Measurements from ENCODE around the gene PET100. TPM values are rescaled to one million over a fixed set of nuclear protein-coding genes. Genes with fewer than 3 reads are reported as not detected.

The PET100 gene
- total and polyA plus RNA-seq, 2 experiments from 2014 or later = 8.6 to 636 TPM

DNA sequence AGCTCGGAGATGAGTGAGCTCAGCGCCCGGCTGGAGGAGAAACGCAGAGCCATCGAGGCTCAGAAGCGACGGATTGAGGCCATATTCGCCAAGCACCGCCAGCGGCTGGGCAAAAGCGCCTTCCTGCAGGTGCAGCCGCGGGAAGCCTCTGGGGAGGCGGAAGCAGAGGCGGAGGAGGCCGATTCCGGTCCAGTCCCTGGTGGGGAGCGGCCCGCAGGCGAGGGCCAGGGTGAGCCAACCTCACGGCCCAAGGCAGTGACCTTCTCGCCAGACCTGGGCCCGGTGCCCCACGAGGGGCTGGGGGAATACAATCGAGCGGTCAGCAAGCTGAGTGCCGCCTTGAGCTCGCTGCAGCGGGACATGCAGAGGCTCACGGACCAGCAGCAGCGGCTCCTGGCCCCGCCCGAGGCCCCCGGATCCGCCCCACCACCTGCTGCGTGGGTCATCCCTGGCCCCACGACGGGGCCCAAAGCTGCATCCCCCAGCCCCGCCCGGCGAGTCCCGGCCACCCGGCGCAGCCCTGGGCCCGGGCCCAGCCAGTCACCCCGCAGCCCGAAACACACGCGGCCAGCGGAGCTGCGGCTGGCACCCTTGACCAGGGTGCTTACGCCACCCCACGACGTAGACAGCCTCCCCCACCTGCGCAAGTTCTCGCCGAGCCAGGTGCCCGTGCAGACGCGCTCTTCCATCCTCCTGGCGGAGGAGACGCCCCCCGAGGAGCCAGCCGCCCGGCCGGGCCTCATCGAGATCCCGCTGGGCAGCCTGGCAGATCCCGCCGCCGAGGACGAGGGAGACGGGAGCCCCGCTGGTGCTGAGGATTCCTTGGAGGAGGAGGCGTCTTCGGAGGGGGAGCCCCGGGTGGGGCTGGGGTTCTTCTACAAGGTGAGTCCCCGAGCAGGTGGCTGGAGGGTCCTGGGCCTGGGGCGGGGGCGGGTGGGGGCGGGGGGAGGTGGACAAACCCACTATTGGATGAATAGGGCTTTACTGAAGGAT lies 17.0 kb upstream of the PET100 start (continued):
- TF ChIP-seq, protein P1, sequence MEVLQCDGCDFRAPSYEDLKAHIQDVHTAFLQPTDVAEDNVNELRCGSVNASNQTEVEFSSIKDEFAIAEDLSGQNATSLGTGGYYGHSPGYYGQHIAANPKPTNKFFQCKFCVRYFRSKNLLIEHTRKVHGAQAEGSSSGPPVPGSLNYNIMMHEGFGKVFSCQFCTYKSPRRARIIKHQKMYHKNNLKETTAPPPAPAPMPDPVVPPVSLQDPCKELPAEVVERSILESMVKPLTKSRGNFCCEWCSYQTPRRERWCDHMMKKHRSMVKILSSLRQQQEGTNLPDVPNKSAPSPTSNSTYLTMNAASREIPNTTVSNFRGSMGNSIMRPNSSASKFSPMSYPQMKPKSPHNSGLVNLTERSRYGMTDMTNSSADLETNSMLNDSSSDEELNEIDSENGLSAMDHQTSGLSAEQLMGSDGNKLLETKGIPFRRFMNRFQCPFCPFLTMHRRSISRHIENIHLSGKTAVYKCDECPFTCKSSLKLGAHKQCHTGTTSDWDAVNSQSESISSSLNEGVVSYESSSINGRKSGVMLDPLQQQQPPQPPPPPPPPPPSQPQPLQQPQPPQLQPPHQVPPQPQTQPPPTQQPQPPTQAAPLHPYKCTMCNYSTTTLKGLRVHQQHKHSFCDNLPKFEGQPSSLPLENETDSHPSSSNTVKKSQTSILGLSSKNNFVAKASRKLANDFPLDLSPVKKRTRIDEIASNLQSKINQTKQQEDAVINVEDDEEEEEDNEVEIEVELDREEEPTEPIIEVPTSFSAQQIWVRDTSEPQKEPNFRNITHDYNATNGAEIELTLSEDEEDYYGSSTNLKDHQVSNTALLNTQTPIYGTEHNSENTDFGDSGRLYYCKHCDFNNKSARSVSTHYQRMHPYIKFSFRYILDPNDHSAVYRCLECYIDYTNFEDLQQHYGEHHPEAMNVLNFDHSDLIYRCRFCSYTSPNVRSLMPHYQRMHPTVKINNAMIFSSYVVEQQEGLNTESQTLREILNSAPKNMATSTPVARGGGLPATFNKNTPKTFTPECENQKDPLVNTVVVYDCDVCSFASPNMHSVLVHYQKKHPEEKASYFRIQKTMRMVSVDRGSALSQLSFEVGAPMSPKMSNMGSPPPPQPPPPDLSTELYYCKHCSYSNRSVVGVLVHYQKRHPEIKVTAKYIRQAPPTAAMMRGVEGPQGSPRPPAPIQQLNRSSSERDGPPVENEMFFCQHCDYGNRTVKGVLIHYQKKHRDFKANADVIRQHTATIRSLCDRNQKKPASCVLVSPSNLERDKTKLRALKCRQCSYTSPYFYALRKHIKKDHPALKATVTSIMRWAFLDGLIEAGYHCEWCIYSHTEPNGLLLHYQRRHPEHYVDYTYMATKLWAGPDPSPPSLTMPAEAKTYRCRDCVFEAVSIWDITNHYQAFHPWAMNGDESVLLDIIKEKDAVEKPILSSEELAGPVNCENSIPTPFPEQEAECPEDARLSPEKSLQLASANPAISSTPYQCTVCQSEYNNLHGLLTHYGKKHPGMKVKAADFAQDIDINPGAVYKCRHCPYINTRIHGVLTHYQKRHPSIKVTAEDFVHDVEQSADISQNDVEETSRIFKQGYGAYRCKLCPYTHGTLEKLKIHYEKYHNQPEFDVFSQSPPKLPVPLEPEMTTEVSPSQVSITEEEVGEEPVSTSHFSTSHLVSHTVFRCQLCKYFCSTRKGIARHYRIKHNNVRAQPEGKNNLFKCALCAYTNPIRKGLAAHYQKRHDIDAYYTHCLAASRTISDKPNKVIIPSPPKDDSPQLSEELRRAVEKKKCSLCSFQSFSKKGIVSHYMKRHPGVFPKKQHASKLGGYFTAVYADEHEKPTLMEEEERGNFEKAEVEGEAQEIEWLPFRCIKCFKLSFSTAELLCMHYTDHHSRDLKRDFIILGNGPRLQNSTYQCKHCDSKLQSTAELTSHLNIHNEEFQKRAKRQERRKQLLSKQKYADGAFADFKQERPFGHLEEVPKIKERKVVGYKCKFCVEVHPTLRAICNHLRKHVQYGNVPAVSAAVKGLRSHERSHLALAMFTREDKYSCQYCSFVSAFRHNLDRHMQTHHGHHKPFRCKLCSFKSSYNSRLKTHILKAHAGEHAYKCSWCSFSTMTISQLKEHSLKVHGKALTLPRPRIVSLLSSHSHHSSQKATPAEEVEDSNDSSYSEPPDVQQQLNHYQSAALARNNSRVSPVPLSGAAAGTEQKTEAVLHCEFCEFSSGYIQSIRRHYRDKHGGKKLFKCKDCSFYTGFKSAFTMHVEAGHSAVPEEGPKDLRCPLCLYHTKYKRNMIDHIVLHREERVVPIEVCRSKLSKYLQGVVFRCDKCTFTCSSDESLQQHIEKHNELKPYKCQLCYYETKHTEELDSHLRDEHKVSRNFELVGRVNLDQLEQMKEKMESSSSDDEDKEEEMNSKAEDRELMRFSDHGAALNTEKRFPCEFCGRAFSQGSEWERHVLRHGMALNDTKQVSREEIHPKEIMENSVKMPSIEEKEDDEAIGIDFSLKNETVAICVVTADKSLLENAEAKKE (CRISPR knock-in tag; IDR thresholded peaks at IDR 0.05) = no peak
- TF ChIP-seq NANOG (IDR thresholded peaks at IDR 0.05; ENCODE audit: borderline replicate concordance) (no peak), JUNB (IDR thresholded peaks at IDR 0.05; ENCODE audit: unreplicated experiment) (no peak), EZH2 (IDR thresholded peaks at IDR 0.05; ENCODE audit: low read depth, unreplicated experiment) (no peak), ZNF114 (CRISPR knock-in tag; IDR thresholded peaks at IDR 0.05) (no peak), EZH2phosphoT487 (IDR thresholded peaks at IDR 0.05; ENCODE audit: unreplicated experiment) (no peak), STAT1 (IDR thresholded peaks at IDR 0.05; ENCODE audit: unreplicated experiment) (no peak)
- TF ChIP-seq, protein P2, sequence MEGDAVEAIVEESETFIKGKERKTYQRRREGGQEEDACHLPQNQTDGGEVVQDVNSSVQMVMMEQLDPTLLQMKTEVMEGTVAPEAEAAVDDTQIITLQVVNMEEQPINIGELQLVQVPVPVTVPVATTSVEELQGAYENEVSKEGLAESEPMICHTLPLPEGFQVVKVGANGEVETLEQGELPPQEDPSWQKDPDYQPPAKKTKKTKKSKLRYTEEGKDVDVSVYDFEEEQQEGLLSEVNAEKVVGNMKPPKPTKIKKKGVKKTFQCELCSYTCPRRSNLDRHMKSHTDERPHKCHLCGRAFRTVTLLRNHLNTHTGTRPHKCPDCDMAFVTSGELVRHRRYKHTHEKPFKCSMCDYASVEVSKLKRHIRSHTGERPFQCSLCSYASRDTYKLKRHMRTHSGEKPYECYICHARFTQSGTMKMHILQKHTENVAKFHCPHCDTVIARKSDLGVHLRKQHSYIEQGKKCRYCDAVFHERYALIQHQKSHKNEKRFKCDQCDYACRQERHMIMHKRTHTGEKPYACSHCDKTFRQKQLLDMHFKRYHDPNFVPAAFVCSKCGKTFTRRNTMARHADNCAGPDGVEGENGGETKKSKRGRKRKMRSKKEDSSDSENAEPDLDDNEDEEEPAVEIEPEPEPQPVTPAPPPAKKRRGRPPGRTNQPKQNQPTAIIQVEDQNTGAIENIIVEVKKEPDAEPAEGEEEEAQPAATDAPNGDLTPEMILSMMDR (conservative IDR thresholded peaks at IDR 0.05; ENCODE audit: low read depth in 2 of 2) = no peak
- TF ChIP-seq, protein P3, sequence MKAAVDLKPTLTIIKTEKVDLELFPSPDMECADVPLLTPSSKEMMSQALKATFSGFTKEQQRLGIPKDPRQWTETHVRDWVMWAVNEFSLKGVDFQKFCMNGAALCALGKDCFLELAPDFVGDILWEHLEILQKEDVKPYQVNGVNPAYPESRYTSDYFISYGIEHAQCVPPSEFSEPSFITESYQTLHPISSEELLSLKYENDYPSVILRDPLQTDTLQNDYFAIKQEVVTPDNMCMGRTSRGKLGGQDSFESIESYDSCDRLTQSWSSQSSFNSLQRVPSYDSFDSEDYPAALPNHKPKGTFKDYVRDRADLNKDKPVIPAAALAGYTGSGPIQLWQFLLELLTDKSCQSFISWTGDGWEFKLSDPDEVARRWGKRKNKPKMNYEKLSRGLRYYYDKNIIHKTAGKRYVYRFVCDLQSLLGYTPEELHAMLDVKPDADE (IDR thresholded peaks at IDR 0.05) = no peak
